Measurements from ENCODE around the gene DCLK1.

- TF ChIP-seq POLR2AphosphoS5 (IDR thresholded peaks at IDR 0.05; ENCODE audit: low read depth, low read length): no peak
- TF ChIP-seq CTCF (IDR thresholded peaks at IDR 0.05): no peak
- no peak for TF ChIP-seq REST (IDR thresholded peaks at IDR 0.05; ENCODE audit: insufficient read depth in 1 of 2, low read depth in 2 of 2, low read length in 1 of 2)
- TF ChIP-seq SIN3A (IDR thresholded peaks at IDR 0.05; ENCODE audit: borderline replicate concordance, insufficient read depth, low read depth, low read length): no peak
- TF ChIP-seq TCF7L2 (IDR thresholded peaks at IDR 0.05; ENCODE audit: low read depth, low read length): no peak
Observed at GRCh38 chr13:36088463-36088862, 42.7 kb downstream of the DCLK1 start.
